Type B pancreatic cell (in vitro differentiated cells): ENCODE data around the gene SLC45A2. TPM values are rescaled to one million over a fixed set of nuclear protein-coding genes. Genes with fewer than 3 reads are reported as not detected.

Experiments used
- DNase-seq: peaks from one replicate; pipeline ENCODE4 v3.0.0; 2021; ENCODE audit warnings: mixed read lengths; ENCODE audit not compliant: unreplicated experiment; ENCODE audit errors: extremely low spot score
- H3K27ac Mint-ChIP-seq: 2 replicates; pipeline ENCODE4 v1.8.0; 2021; ENCODE audit warnings: mild to moderate bottlenecking, mixed read lengths
- H3K27me3 Mint-ChIP-seq: 2 replicates; pipeline ENCODE4 v1.8.0; 2021; ENCODE audit warnings: mixed read lengths
- H3K36me3 Mint-ChIP-seq: 2 replicates; pipeline ENCODE4 v1.8.0; 2021; ENCODE audit warnings: mixed read lengths
- H3K4me1 Mint-ChIP-seq: one replicate; pipeline ENCODE4 v1.8.0; 2021; ENCODE audit warnings: mixed read lengths; ENCODE audit not compliant: unreplicated experiment
- H3K4me3 Mint-ChIP-seq: 2 replicates; pipeline ENCODE4 v1.8.0; 2021; ENCODE audit warnings: mild to moderate bottlenecking, mixed read lengths
- H3K9me3 Mint-ChIP-seq: 2 replicates; pipeline ENCODE4 v1.8.0; 2021; ENCODE audit warnings: mixed read lengths
- CTCF ChIP-seq: fragments of 200-600 bp; sonication (generic); conservative IDR thresholded peaks from 2 replicates; pipeline ENCODE4 v1.5.0; 2021; ENCODE audit warnings: antibody characterized with exemption, mild to moderate bottlenecking
- total RNA-seq: library from RNA; stranded (reverse); gene quantifications from 2 replicates; pipeline ENCODE4 v1.2.1, GENCODE V29; 2021; ENCODE audit warnings: low replicate concordance

SLC45A2 gene
- total RNA-seq, 1 donor from 2014 or later, result 2.1 TPM

GRCh38 chr5:34016750-34017149, 32.3 kb upstream of the SLC45A2 start:
- Mint-ChIP-seq H3K9me3 (no peaks in the 10 kb centered on the region), H3K27ac (no peak overlapping the region), H3K4me3 (no peak overlapping the region), H3K36me3 (peaks cover 8% of the 10 kb centered on the region), H3K4me1 (no peaks in the 10 kb centered on the region), H3K27me3 (no peaks in the 10 kb centered on the region)
- DNase-seq, result no peak
- no peak for TF ChIP-seq CTCF

GRCh38 chr5:34016222-34016621, 31.7 kb upstream of the SLC45A2 start:
- Mint-ChIP-seq H3K9me3 (no peaks in the 10 kb centered on the region), H3K4me1 (no peaks in the 10 kb centered on the region), H3K27ac (no peak overlapping the region), H3K4me3 (no peak overlapping the region), H3K27me3 (no peaks in the 10 kb centered on the region), H3K36me3 (peaks cover 4% of the 10 kb centered on the region)
- no peak for TF ChIP-seq CTCF
- no peak for DNase-seq

- no peak for TF ChIP-seq CTCF
- Mint-ChIP-seq H3K27ac (no peak overlapping the region), H3K9me3 (peaks cover 4% of the 10 kb centered on the region), H3K36me3 (peaks cover 3% of the 10 kb centered on the region), H3K27me3 (no peaks in the 10 kb centered on the region), H3K4me3 (no peak overlapping the region), H3K4me1 (peaks cover 4% of the 10 kb centered on the region)
- no peak for DNase-seq
Measured at GRCh38 chr5:34015120-34015822, 30.8 kb upstream of the SLC45A2 start.

- Mint-ChIP-seq H3K27me3 (no peaks in the 10 kb centered on the region), H3K27ac (no peak overlapping the region), H3K4me3 (no peak overlapping the region), H3K36me3 (peaks cover 3% of the 10 kb centered on the region), H3K9me3 (peaks cover 4% of the 10 kb centered on the region), H3K4me1 (peaks cover 11% of the 10 kb centered on the region)
- TF ChIP-seq CTCF, result no peak
- DNase-seq, result no peak
Measured at GRCh38 chr5:34014626-34015025, 30.1 kb upstream of the SLC45A2 start.

- no peak for TF ChIP-seq CTCF
- Mint-ChIP-seq H3K4me3 (no peak overlapping the region), H3K36me3 (no peaks in the 10 kb centered on the region), H3K27me3 (no peaks in the 10 kb centered on the region), H3K27ac (no peak overlapping the region), H3K9me3 (peaks cover 4% of the 10 kb centered on the region), H3K4me1 (peaks cover 16% of the 10 kb centered on the region)
- DNase-seq, result no peak
Measured at GRCh38 chr5:34013547-34013946, 29.1 kb upstream of the SLC45A2 start.
